ENCODE measurements around the gene DLG1. TPM values are rescaled to one million over a fixed set of nuclear protein-coding genes. Genes with fewer than 3 reads are reported as not detected.
"Not testable (repeated sequence)": the region's sequence is repeated elsewhere in the genome, so short reads cannot be mapped to it uniquely, and the experiment has no call there.

DLG1 gene
- total and polyA plus RNA-seq, 9 of the 15 experiments (the other 6 are each of a cell fraction or from before 2014, with no cell fraction given): 9.4 to 63.5 (median 43.6) TPM

DNA sequence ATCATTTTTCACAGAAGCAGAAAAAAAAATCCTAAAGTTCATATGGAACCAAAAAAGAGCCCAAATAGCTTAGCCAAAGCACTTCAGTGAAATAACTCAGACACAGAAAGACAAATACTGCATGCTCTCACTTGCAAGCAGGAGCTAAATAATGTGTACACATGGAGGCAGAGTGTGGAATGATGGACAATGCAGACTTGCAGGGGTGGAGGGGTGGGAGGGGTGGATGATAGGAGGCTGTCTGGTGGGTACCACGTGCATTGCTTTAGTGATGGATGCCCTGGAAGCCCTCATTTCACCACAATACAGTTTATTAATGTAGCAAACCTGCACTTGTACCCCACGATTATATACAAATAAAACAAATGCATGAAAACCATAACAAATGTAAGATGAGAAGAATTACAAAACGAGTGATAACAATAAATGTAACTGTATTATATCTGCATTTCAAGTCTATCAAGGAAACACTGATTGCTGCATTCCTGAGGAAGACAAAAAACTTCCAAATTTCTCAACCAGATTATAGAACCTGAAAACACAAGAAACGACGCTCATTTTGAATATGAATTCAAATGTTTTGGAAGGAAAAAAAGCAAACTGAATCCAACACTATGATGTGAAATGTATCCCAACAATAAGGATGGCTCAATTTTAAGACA, 96.5 kb downstream of the DLG1 start:
- DNase-seq (ENCODE audit: extremely low read depth in 1 of 4, low spot score in 3 of 4) (no peak), ATAC-seq (no peak)
- WGBS (ENCODE audit: insufficient coverage, low coverage, missing lambda C conversion rate): 64% methylated on average over 5 of the region's 5 CpGs

DNA sequence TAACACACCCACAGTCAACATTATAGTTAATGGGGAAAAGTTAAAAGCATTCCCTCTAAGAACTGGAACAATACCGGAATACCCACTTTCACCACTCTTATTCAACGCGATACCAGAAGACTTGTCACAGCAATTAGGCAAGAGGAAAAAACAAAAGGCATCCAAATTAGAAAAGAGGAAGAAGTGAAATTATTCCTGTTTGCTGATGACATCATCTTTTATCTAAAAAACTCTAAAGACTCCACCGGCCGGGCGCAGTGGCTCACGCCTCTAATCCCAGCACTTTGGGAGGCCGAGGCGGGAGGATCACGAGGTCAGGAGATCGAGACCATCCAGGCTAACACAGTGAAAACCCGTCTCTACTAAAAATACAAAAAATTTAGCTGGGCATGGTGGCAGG, 97.6 kb downstream of the DLG1 start:
- H3K9ac ChIP-seq (ENCODE audit: insufficient read depth in 1 of 2, low read depth in 2 of 2, low read length in 2 of 2); POLR2A ChIA-PET; FAIRE-seq; DNase-seq (ENCODE audit: extremely low read depth in 1 of 4, low spot score in 3 of 4); H3K4me3 ChIP-seq; in situ Hi-C loops (cut with MboI); H4K20me1 ChIP-seq (replicated peaks; ENCODE audit: control insufficient read depth, insufficient read depth, low read length); H3K27me3 ChIP-seq (ENCODE audit: control insufficient read depth in 2 of 2, insufficient read depth in 2 of 2, low read length in 2 of 2); H3K27ac ChIP-seq (ENCODE audit: extremely low read depth, low read depth, low read length); BruUV-seq (replicated peaks); ATAC-seq; H3K4me2 ChIP-seq (ENCODE audit: insufficient read depth, low read length); H3K4me1 ChIP-seq (replicated peaks in 1 of 2; ENCODE audit: control insufficient read depth in 2 of 2, insufficient read depth in 2 of 2, low read length in 2 of 2); H3K36me3 ChIP-seq (ENCODE audit: control insufficient read depth, insufficient read depth, low read length); H3K9me3 ChIP-seq (replicated peaks; ENCODE audit: control insufficient read depth, insufficient read depth, low read depth, low read length); H2AFZ ChIP-seq (ENCODE audit: low read depth, low read length); H3K9me1 ChIP-seq (ENCODE audit: control insufficient read depth, insufficient read depth, low read length); intact Hi-C loops (cut with micrococcal nuclease); CTCF ChIA-PET (ENCODE audit: low intra/inter-chr PET ratio): not testable (repeated sequence)
- H3K79me2 ChIP-seq (ENCODE audit: control insufficient read depth, insufficient read depth, low read length): peaks cover 97% of the 10 kb centered on the region
- 84% methylated on average over 12 of the region's 12 CpGs for WGBS (ENCODE audit: insufficient coverage, low coverage, missing lambda C conversion rate)
- peak; percentile 87 for TF ChIP-seq ATF7 (IDR thresholded peaks at IDR 0.05)
- TF ChIP-seq CC2D1A (IDR thresholded peaks at IDR 0.05): peak; percentile 68; the same call in 1 of the 2 replicates
- TF ChIP-seq, protein P1, sequence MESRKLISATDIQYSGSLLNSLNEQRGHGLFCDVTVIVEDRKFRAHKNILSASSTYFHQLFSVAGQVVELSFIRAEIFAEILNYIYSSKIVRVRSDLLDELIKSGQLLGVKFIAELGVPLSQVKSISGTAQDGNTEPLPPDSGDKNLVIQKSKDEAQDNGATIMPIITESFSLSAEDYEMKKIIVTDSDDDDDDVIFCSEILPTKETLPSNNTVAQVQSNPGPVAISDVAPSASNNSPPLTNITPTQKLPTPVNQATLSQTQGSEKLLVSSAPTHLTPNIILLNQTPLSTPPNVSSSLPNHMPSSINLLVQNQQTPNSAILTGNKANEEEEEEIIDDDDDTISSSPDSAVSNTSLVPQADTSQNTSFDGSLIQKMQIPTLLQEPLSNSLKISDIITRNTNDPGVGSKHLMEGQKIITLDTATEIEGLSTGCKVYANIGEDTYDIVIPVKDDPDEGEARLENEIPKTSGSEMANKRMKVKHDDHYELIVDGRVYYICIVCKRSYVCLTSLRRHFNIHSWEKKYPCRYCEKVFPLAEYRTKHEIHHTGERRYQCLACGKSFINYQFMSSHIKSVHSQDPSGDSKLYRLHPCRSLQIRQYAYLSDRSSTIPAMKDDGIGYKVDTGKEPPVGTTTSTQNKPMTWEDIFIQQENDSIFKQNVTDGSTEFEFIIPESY (CRISPR knock-in tag; IDR thresholded peaks at IDR 0.05): peak; percentile 78
- TF ChIP-seq, protein P2, sequence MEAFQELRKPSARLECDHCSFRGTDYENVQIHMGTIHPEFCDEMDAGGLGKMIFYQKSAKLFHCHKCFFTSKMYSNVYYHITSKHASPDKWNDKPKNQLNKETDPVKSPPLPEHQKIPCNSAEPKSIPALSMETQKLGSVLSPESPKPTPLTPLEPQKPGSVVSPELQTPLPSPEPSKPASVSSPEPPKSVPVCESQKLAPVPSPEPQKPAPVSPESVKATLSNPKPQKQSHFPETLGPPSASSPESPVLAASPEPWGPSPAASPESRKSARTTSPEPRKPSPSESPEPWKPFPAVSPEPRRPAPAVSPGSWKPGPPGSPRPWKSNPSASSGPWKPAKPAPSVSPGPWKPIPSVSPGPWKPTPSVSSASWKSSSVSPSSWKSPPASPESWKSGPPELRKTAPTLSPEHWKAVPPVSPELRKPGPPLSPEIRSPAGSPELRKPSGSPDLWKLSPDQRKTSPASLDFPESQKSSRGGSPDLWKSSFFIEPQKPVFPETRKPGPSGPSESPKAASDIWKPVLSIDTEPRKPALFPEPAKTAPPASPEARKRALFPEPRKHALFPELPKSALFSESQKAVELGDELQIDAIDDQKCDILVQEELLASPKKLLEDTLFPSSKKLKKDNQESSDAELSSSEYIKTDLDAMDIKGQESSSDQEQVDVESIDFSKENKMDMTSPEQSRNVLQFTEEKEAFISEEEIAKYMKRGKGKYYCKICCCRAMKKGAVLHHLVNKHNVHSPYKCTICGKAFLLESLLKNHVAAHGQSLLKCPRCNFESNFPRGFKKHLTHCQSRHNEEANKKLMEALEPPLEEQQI (IDR thresholded peaks at IDR 0.05): 0 out of 2 replicates have a peak, but pooled peaks have one; percentile 53
- TF ChIP-seq, protein P3, sequence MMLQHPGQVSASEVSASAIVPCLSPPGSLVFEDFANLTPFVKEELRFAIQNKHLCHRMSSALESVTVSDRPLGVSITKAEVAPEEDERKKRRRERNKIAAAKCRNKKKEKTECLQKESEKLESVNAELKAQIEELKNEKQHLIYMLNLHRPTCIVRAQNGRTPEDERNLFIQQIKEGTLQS (IDR thresholded peaks at IDR 0.05): peak; percentile 79
- TF ChIP-seq, protein P3 (CRISPR knock-in tag; conservative IDR thresholded peaks at IDR 0.05): not testable (repeated sequence)

More for the DNA sequence above, 96.5 kb downstream of the DLG1 start:
- H4K20me1 ChIP-seq (replicated peaks; ENCODE audit: control insufficient read depth, insufficient read depth, low read length): no peaks in the 10 kb centered on the region
- ChIA-PET POLR2A (no interaction called here), CTCF (ENCODE audit: low intra/inter-chr PET ratio) (no interaction called here)
- TF ChIP-seq ZNF354B (CRISPR knock-in tag; IDR thresholded peaks at IDR 0.05) (0 out of 2 replicates have a peak, but pooled peaks have one; percentile 38), ZNF507 (tag; conservative IDR thresholded peaks at IDR 0.05) (peak; percentile 91), KAT7 (CRISPR knock-in tag; IDR thresholded peaks at IDR 0.05; ENCODE audit: borderline replicate concordance) (no peak)
- no peak overlapping the region for H3K27ac ChIP-seq (ENCODE audit: extremely low read depth, low read depth, low read length)
- H3K9me1 ChIP-seq (ENCODE audit: control insufficient read depth, insufficient read depth, low read length): no peaks in the 10 kb centered on the region
- H3K36me3 ChIP-seq (ENCODE audit: control insufficient read depth, insufficient read depth, low read length): no peaks in the 10 kb centered on the region; the same call in 2 of the 3 replicates
- H3K79me2 ChIP-seq (ENCODE audit: control insufficient read depth, insufficient read depth, low read length): peaks cover 96% of the 10 kb centered on the region
- no peak for FAIRE-seq
- H3K9ac ChIP-seq (ENCODE audit: insufficient read depth in 1 of 2, low read depth in 2 of 2, low read length in 2 of 2): no peak overlapping the region
- no peaks in the 10 kb centered on the region for H3K9me3 ChIP-seq (replicated peaks; ENCODE audit: control insufficient read depth, insufficient read depth, low read depth, low read length)
- H3K27me3 ChIP-seq (ENCODE audit: control insufficient read depth in 2 of 2, insufficient read depth in 2 of 2, low read length in 2 of 2): no peaks in the 10 kb centered on the region
- no peak overlapping the region for H3K4me3 ChIP-seq
- intact Hi-C loops (cut with micrococcal nuclease): no loop called here
- no peak overlapping the region for H3K4me2 ChIP-seq (ENCODE audit: insufficient read depth, low read length)
- no peaks in the 10 kb centered on the region for H3K4me1 ChIP-seq (replicated peaks in 1 of 2; ENCODE audit: control insufficient read depth in 2 of 2, insufficient read depth in 2 of 2, low read length in 2 of 2)
- no peak overlapping the region for H2AFZ ChIP-seq (ENCODE audit: low read depth, low read length)
- in situ Hi-C loops (cut with MboI): no loop called here
- no TSS peak for BruUV-seq (replicated peaks)
